Measurements from ENCODE around the gene ACTN4. TPM values are rescaled to one million over a fixed set of nuclear protein-coding genes. Genes with fewer than 3 reads are reported as not detected.
"Not testable (repeated sequence)": the region's sequence is repeated elsewhere in the genome, so short reads cannot be mapped to it uniquely, and the experiment has no call there.

ACTN4 gene
- polyA plus RNA-seq (2012; ENCODE audit: insufficient read depth, insufficient read length, low read depth) = 179 TPM

- H3K4me1 ChIP-seq = peaks cover 9% of the 10 kb centered on the region; the same call in 1 of the 2 replicates
- peak within 1 kb of the TSS; percentile 99 for H3K4me3 ChIP-seq (ENCODE audit: low read depth, low read length)
- H3K27me3 ChIP-seq = no peaks in the 10 kb centered on the region
- peak; percentile 99 for DNase-seq
- no peaks in the 10 kb centered on the region; the same call in 1 of the 2 replicates for H3K36me3 ChIP-seq
- H3K9me3 ChIP-seq = no peaks in the 10 kb centered on the region
- TF ChIP-seq, protein P1, sequence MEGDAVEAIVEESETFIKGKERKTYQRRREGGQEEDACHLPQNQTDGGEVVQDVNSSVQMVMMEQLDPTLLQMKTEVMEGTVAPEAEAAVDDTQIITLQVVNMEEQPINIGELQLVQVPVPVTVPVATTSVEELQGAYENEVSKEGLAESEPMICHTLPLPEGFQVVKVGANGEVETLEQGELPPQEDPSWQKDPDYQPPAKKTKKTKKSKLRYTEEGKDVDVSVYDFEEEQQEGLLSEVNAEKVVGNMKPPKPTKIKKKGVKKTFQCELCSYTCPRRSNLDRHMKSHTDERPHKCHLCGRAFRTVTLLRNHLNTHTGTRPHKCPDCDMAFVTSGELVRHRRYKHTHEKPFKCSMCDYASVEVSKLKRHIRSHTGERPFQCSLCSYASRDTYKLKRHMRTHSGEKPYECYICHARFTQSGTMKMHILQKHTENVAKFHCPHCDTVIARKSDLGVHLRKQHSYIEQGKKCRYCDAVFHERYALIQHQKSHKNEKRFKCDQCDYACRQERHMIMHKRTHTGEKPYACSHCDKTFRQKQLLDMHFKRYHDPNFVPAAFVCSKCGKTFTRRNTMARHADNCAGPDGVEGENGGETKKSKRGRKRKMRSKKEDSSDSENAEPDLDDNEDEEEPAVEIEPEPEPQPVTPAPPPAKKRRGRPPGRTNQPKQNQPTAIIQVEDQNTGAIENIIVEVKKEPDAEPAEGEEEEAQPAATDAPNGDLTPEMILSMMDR (IDR thresholded peaks at IDR 0.05; ENCODE audit: low read depth, low read length) = no peak
These were observed at the start of gene ACTN4 for GRCh38 chr19:38647368-38647965. TSS of gene ACTN4 (plus strand) at chr19:38647649. CDS start at chr19:38647746, 97 bp downstream.

DNA sequence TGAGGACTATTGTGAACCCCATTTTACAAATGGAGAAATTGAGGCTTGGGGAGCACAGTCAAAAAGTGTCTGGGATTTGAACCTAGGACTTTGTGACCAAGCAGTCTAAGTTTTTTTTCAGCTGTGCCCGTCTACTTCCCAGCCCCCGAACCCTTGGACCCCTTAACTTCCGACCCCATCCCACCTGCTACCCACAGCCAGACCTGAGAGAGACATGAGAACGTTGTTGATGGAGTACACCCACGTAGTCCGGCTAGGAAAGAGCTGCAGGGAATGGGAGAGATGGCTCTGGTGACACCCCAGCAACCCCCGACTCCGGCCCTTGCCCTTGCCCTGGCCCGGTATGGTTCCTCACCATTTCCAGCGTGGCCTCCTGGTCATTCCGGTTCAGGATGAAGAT is 47.7 kb upstream of the ACTN4 start:
- no peaks in the 10 kb centered on the region for H3K9me3 ChIP-seq
- TF ChIP-seq, protein P1 (IDR thresholded peaks at IDR 0.05; ENCODE audit: low read depth, low read length) = no peak
- H3K36me3 ChIP-seq = no peaks in the 10 kb centered on the region
- H3K4me3 ChIP-seq (ENCODE audit: low read depth, low read length) = no peak overlapping the region
- H3K27me3 ChIP-seq = no peaks in the 10 kb centered on the region
- DNase-seq = no peak
- H3K4me1 ChIP-seq = no peaks in the 10 kb centered on the region

GRCh38 chr19:38602856-38603255 is 44.6 kb upstream of the ACTN4 start:
- DNase-seq; H3K4me3 ChIP-seq (ENCODE audit: low read depth, low read length); H3K9me3 ChIP-seq; H3K27me3 ChIP-seq; H3K4me1 ChIP-seq; H3K36me3 ChIP-seq: not testable (repeated sequence)

GRCh38 chr19:38606131-38606530 is 41.3 kb upstream of the ACTN4 start:
- TF ChIP-seq, protein P1 (IDR thresholded peaks at IDR 0.05; ENCODE audit: low read depth, low read length) = no peak
- Histone ChIP-seq H3K4me1 (no peaks in the 10 kb centered on the region), H3K27me3 (no peaks in the 10 kb centered on the region; the same call in 1 of the 2 replicates), H3K36me3 (no peaks in the 10 kb centered on the region), H3K9me3 (no peaks in the 10 kb centered on the region), H3K4me3 (ENCODE audit: low read depth, low read length) (no peak overlapping the region)
- no peak for DNase-seq

DNA sequence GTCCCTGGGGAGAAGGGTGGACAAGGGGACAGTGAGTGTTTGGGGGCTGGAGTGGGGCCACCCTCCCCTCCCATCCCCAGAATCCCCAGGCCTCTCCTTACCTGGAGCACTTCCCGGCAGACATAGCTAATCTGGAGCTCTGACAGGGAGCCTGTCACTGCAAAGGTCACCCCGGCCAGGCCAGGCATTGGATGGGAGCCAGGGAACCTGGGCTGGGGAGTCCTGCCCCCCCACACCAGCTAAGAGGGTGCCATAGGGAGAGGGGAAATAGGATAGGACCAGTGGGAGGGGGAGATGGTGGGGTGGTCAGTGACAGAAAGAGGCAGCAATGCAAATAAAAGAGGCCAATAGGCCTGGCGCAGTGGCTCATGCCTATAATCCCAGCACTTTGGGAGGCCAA is 33.2 kb upstream of the ACTN4 start:
- Histone ChIP-seq H3K27me3 (no peaks in the 10 kb centered on the region), H3K4me3 (ENCODE audit: low read depth, low read length) (no peak overlapping the region), H3K4me1 (no peaks in the 10 kb centered on the region), H3K9me3 (no peaks in the 10 kb centered on the region), H3K36me3 (no peaks in the 10 kb centered on the region)
- TF ChIP-seq, protein P1 (IDR thresholded peaks at IDR 0.05; ENCODE audit: low read depth, low read length) = no peak
- no peak for DNase-seq

DNA sequence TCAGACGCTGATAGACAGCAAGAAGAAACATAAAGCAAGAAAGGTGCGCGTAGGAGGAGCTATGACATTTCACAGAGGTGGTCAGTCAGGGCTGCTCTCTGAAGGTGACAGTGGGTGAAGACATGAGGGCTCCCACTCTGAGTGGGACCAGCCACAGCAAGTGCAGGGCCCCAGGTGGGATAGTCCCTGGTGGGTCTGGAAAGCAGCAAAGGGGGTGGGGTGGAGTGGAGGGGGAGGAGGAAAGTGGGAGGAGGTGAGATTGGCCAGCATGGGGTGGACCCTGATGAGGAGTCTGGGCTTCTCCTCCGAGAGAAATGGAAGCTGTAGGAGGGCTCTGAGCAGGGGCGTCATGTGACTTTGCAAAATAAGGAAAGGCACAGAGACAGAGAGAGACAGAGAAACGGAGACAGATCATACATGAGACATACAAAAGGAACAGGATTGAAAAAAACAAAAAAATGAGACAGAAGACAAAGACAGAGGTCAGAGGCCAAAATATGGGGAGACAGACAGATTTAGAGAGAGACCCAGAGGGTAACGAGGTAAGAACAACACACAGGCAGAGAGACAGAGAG is 32.4 kb upstream of the ACTN4 start:
- DNase-seq = no peak
- Histone ChIP-seq H3K9me3 (no peaks in the 10 kb centered on the region), H3K4me1 (no peaks in the 10 kb centered on the region), H3K27me3 (no peaks in the 10 kb centered on the region), H3K36me3 (peaks cover 5% of the 10 kb centered on the region), H3K4me3 (ENCODE audit: low read depth, low read length) (no peak overlapping the region)
- TF ChIP-seq, protein P1 (IDR thresholded peaks at IDR 0.05; ENCODE audit: low read depth, low read length) = no peak

All from BE2C (cell line).